GM23338 (cell line): ENCODE results near the gene TRAPPC12.

Source experiments
- CREB1 ChIP-seq: fragments of 250-450 bp; sonication (Bioruptor Pico); IDR thresholded peaks from 2 replicates; pipeline ENCODE4 v1.5.0; 2020; ENCODE audit warnings: low read depth, mild to moderate bottlenecking, moderate library complexity
- CTCF ChIP-seq, 2 experiments: fragments of 200-600 bp in 1 of 2; sonication (generic) in 1 of 2; conservative IDR thresholded peaks; 2 replicates each; pipeline versions ENCODE4 v1.5.1 to v1.6.1; 2016 to 2017; ENCODE audit warnings: antibody characterized with exemption in 2 of 2, low read depth in 2 of 2, mild to moderate bottlenecking in 2 of 2, moderate library complexity in 1 of 2
- ETS1 ChIP-seq: IDR thresholded peaks from 2 replicates; pipeline ENCODE4 v1.6.1; 2016; ENCODE audit warnings: antibody characterized with exemption
- EZH2 ChIP-seq: fragments of 200-600 bp; sonication (generic); IDR thresholded peaks from one replicate; pipeline ENCODE4 v1.8.0; 2017; ENCODE audit warnings: antibody characterized with exemption, mild to moderate bottlenecking, low read depth; ENCODE audit not compliant: unreplicated experiment
- EZH2phosphoT487 ChIP-seq: fragments of 200-600 bp; sonication (generic); IDR thresholded peaks from one replicate; pipeline ENCODE4 v1.8.1; 2018; ENCODE audit warnings: antibody characterized with exemption; ENCODE audit not compliant: unreplicated experiment
- JUNB ChIP-seq: IDR thresholded peaks from one replicate; pipeline ENCODE4 v1.6.1; 2016; ENCODE audit warnings: antibody characterized with exemption; ENCODE audit not compliant: unreplicated experiment
- POLR2AphosphoS5 ChIP-seq: IDR thresholded peaks from 2 replicates; pipeline ENCODE4 v1.6.1; 2016; ENCODE audit warnings: antibody characterized with exemption, low read depth
- REST ChIP-seq: IDR thresholded peaks from one replicate; pipeline ENCODE4 v1.6.1; 2018; ENCODE audit warnings: antibody characterized with exemption; ENCODE audit not compliant: unreplicated experiment
- STAT1 ChIP-seq: IDR thresholded peaks from one replicate; pipeline ENCODE4 v1.6.1; 2016; ENCODE audit warnings: antibody characterized with exemption; ENCODE audit not compliant: unreplicated experiment
- ZNF114 ChIP-seq: fragments of 250-450 bp; sonication (Bioruptor Pico); IDR thresholded peaks from 2 replicates; pipeline ENCODE4 v1.5.0; 2020; ENCODE audit warnings: mild to moderate bottlenecking, moderate library complexity
- ZNF331 ChIP-seq: fragments of 250-450 bp; sonication (Bioruptor Pico); IDR thresholded peaks from 2 replicates; pipeline ENCODE4 v1.5.0; 2020; ENCODE audit warnings: low read depth, mild to moderate bottlenecking, moderate library complexity
- ZNF462 ChIP-seq: fragments of 250-450 bp; sonication (Bioruptor Pico); IDR thresholded peaks from 2 replicates; pipeline ENCODE4 v1.5.0; 2020; ENCODE audit warnings: mild to moderate bottlenecking, moderate library complexity

DNA sequence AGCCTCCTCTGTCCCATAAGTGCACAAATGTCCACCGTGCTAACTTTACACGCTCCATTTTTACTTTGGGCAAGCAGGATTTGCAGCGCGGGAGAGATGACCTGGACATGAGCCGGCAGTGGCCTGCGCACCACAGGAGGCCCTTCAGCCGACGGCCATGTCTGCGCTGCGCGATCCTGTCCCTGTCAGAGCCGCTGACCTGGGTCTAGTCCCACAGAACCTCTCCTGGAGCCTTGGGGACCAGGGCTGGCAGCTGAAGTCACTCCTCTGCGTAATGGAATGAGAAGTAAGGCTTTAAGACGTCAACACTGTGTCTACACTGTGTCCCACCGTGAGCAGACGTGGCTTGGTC is 110.2 kb downstream of the TRAPPC12 start:
- TF ChIP-seq POLR2AphosphoS5 = no peak
- no peak for TF ChIP-seq CREB1
- TF ChIP-seq CTCF (conservative IDR thresholded peaks at IDR 0.05; ENCODE audit: low read depth in 2 of 2) = no peak
- TF ChIP-seq ZNF331 (CRISPR knock-in tag) = no peak
- no peak for TF ChIP-seq EZH2
- TF ChIP-seq REST = no peak
- no peak for TF ChIP-seq STAT1
- no peak for TF ChIP-seq EZH2phosphoT487
- no peak for TF ChIP-seq ETS1
- no peak for TF ChIP-seq ZNF462 (CRISPR knock-in tag)
- TF ChIP-seq ZNF114 (CRISPR knock-in tag) = no peak
- no peak for TF ChIP-seq JUNB
